ENCODE results near the gene CDK5RAP2.

GRCh38 chr9:120441426-120442307 is 138.3 kb downstream of the CDK5RAP2 start:
- TF ChIP-seq CTCF (IDR thresholded peaks at IDR 0.05; ENCODE audit: insufficient read depth, low read length) (no peak), REST (IDR thresholded peaks at IDR 0.05; ENCODE audit: insufficient replicate concordance, low read depth) (no peak)
